Myocyte (in vitro differentiated cells): ENCODE measurements around the gene TNS4. TPM values are rescaled to one million over a fixed set of nuclear protein-coding genes. Genes with fewer than 3 reads are reported as not detected.
"Not testable (repeated sequence)": the region's sequence is repeated elsewhere in the genome, so short reads cannot be mapped to it uniquely, and the experiment has no call there.

Experiments used
- DNase-seq: peaks from one replicate; pipeline ENCODE4 v3.0.0-alpha.2; 2012; ENCODE audit warnings: low read depth
- polyA plus RNA-seq: library from polyadenylated mRNA; unstranded; fragments of >200 nt; gene quantifications from one replicate; pipeline ENCODE4 v1.2.1, GENCODE V29; 2012; ENCODE audit warnings: missing spikeins
- total RNA-seq: library from RNA; depleted of rRNA; stranded (reverse); fragments of >200 nt; gene quantifications from 2 replicates; pipeline ENCODE4 v1.2.3, GENCODE V29; 2014

The TNS4 gene
- not detected in 2 replicates for total RNA-seq
- polyA plus RNA-seq: 0.03 TPM

- DNase-seq: no peak
Observed at GRCh38 chr17:40501499-40501911, at the start of gene TNS4. Gene TNS4 (minus strand): TSS chr17:40501623. CDS start chr17:40496425, 5,198 bp downstream.

- DNase-seq: peak; percentile 85
Observed at GRCh38 chr17:40550608-40551007, 49.2 kb upstream of the TNS4 start.

GRCh38 chr17:40548982-40549685 lies 47.7 kb upstream of the TNS4 start:
- DNase-seq: peak; percentile 72

- DNase-seq: no peak
Observed at GRCh38 chr17:40548491-40548981, 47.1 kb upstream of the TNS4 start.

GRCh38 chr17:40547785-40548478 lies 46.5 kb upstream of the TNS4 start:
- DNase-seq: no peak

- DNase-seq: peak; percentile 99
Observed at GRCh38 chr17:40547079-40547784, 45.8 kb upstream of the TNS4 start.

GRCh38 chr17:40546497-40546896 lies 45.1 kb upstream of the TNS4 start:
- DNase-seq: not testable (repeated sequence)

- DNase-seq: no peak
Observed at GRCh38 chr17:40545660-40546059, 44.2 kb upstream of the TNS4 start.

GRCh38 chr17:40542558-40543411 lies 41.4 kb upstream of the TNS4 start:
- DNase-seq: peak; percentile 79

GRCh38 chr17:40541873-40542557 lies 40.6 kb upstream of the TNS4 start:
- no peak for DNase-seq

GRCh38 chr17:40541060-40541872 lies 39.8 kb upstream of the TNS4 start:
- no peak for DNase-seq

GRCh38 chr17:40540448-40540847 lies 39.0 kb upstream of the TNS4 start:
- DNase-seq: no peak

- DNase-seq: no peak
Observed at GRCh38 chr17:40539711-40540411, 38.4 kb upstream of the TNS4 start.

GRCh38 chr17:40538936-40539705 lies 37.7 kb upstream of the TNS4 start:
- DNase-seq: no peak

- DNase-seq: peak; percentile 80
Observed at GRCh38 chr17:40538019-40538935, 36.9 kb upstream of the TNS4 start.

GRCh38 chr17:40536295-40537171 lies 35.1 kb upstream of the TNS4 start:
- DNase-seq: no peak
